ENCODE measurements around the gene CSGALNACT2.

CSGALNACT2 gene

DNA sequence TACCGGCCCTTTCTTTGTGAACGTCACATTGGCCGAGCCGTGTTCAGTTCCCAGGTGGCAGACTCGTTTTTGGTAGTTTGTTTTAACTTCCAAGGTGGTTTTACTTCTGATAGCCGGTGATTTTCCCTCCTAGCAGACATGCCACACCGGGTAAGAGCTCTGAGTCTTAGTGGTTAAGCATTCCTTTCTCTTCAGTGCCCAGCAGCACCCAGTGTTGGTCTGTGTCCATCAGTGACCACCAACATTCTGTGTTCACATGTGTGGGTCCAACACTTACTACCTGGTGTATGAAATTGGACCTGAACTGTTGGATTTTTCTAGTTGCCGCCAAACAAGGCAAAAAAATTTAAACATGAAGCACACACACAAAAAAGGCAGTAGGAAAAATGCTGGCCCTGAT is 9.9 kb upstream of the CSGALNACT2 start:
- H3K4me3 ChIP-seq (ENCODE audit: low read depth, low read length) = no peak overlapping the region
- H3K27ac ChIP-seq = no peak overlapping the region
- H3K36me3 ChIP-seq (replicated peaks) = no peaks in the 10 kb centered on the region
- TF ChIP-seq, protein P1, sequence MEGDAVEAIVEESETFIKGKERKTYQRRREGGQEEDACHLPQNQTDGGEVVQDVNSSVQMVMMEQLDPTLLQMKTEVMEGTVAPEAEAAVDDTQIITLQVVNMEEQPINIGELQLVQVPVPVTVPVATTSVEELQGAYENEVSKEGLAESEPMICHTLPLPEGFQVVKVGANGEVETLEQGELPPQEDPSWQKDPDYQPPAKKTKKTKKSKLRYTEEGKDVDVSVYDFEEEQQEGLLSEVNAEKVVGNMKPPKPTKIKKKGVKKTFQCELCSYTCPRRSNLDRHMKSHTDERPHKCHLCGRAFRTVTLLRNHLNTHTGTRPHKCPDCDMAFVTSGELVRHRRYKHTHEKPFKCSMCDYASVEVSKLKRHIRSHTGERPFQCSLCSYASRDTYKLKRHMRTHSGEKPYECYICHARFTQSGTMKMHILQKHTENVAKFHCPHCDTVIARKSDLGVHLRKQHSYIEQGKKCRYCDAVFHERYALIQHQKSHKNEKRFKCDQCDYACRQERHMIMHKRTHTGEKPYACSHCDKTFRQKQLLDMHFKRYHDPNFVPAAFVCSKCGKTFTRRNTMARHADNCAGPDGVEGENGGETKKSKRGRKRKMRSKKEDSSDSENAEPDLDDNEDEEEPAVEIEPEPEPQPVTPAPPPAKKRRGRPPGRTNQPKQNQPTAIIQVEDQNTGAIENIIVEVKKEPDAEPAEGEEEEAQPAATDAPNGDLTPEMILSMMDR (IDR thresholded peaks at IDR 0.05; ENCODE audit: low read depth, low read length, missing control alignments) = no peak
- in situ Hi-C loops (cut with HindIII; ENCODE audit: low pct_ligation_motif_present, low sequenced_read_pairs) = no loop called here
- H3K27me3 ChIP-seq (replicated peaks) = no peaks in the 10 kb centered on the region
- no peak for DNase-seq

DNA sequence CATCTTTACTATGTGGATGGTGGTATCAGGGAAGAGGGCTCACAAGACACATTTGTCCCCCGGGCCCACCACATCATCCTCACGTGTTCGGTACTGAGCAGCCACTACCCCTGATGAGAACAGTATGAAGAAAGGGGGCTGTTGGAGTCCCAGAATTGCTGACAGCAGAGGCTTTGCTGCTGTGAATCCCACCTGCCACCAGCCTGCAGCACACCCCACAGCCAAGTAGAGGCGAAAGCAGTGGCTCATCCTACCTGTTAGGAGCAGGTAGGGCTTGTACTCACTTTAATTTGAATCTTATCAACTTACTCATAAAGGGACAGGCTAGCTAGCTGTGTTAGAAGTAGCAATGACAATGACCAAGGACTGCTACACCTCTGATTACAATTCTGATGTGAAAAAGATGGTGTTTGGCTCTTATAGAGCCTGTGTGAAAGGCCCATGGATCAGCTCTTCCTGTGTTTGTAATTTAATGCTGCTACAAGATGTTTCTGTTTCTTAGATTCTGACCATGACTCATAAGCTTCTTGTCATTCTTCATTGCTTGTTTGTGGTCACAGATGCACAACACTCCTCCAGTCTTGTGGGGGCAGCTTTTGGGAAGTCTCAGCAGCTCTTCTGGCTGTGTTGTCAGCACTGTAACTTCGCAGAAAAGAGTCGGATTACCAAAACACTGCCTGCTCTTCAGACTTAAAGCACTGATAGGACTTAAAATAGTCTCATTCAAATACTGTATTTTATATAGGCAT is 9.1 kb upstream of the CSGALNACT2 start:
- TF ChIP-seq, protein P1 (IDR thresholded peaks at IDR 0.05; ENCODE audit: low read depth, low read length, missing control alignments) = peak; percentile 9
- in situ Hi-C loops (cut with HindIII; ENCODE audit: low pct_ligation_motif_present, low sequenced_read_pairs) = no loop called here
- Histone ChIP-seq H3K36me3 (replicated peaks) (no peaks in the 10 kb centered on the region), H3K4me3 (ENCODE audit: low read depth, low read length) (no peak overlapping the region), H3K27ac (peak overlapping the region; percentile 54), H3K27me3 (replicated peaks) (no peaks in the 10 kb centered on the region)
- DNase-seq = peak; percentile 92

DNA sequence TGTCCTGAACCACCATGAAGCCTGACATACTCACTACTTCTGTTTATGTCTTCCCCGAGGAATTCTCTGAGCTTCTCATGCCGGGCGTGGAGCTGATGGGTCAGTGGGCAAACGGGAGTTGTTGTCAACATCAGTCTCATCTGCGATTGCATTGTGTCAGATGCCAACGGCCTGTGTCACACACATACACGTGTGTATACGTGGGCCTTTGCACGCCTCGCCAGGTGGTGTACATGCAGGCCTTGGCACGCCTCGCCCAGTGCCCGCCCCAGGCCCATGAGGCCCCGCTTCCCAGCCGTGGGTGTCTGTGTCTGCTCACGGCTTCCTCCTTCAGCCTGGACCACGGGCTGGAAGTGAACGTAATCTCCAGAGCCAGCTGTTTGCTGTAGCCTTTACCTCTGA is 7.5 kb upstream of the CSGALNACT2 start:
- TF ChIP-seq, protein P1 (IDR thresholded peaks at IDR 0.05; ENCODE audit: low read depth, low read length, missing control alignments) = no peak
- H3K4me3 ChIP-seq (ENCODE audit: low read depth, low read length) = no peak overlapping the region
- in situ Hi-C loops (cut with HindIII; ENCODE audit: low pct_ligation_motif_present, low sequenced_read_pairs) = no loop called here
- no peak overlapping the region for H3K27ac ChIP-seq
- DNase-seq = no peak
- H3K36me3 ChIP-seq (replicated peaks) = no peaks in the 10 kb centered on the region
- H3K27me3 ChIP-seq (replicated peaks) = no peaks in the 10 kb centered on the region

DNA sequence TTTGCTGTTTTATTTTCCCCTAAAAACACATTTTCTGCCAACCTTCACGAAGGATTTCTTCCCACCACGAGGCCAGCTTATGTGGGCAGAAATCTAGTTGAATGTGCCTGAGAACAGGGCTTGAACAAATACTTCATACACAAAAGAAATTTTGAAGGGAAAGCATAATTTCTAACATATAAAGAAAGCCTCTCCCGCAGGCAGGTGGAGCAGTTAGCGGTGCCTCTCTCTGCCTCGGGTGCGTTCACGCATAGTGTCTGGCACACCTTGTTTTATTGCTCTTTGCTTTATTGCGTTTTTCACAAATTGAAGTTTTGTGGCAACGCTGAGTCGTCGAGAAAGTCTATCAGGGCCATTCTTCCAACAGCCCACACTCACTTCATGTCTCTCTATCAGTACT is 7.0 kb upstream of the CSGALNACT2 start:
- in situ Hi-C loops (cut with HindIII; ENCODE audit: low pct_ligation_motif_present, low sequenced_read_pairs) = no loop called here
- Histone ChIP-seq H3K27me3 (replicated peaks) (no peaks in the 10 kb centered on the region), H3K36me3 (replicated peaks) (no peaks in the 10 kb centered on the region), H3K27ac (no peak overlapping the region), H3K4me3 (ENCODE audit: low read depth, low read length) (no peak overlapping the region)
- no peak for DNase-seq
- TF ChIP-seq, protein P1 (IDR thresholded peaks at IDR 0.05; ENCODE audit: low read depth, low read length, missing control alignments) = no peak

DNA sequence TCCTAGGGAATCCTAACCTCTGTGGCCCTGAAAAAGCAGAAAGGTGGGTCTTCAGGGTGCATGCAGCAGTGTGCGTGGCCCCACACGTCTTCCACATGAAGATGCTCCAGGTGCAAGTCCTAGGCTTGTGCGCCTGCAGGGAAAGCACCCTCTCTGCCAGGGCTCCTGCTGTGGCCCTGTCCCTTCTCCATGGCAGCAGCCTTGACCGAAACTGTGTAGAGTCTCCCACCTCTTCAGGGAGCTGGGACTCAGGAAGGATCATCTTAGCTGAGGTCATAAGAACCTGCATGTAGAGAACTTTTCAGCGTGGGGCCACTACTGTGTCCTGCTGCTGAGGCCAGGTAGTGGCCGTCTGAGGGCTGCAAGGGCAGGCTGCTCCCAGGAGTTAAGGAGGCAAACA is 6.3 kb upstream of the CSGALNACT2 start:
- DNase-seq = no peak
- in situ Hi-C loops (cut with HindIII; ENCODE audit: low pct_ligation_motif_present, low sequenced_read_pairs) = no loop called here
- Histone ChIP-seq H3K27ac (no peak overlapping the region), H3K4me3 (ENCODE audit: low read depth, low read length) (no peak overlapping the region), H3K27me3 (replicated peaks) (no peaks in the 10 kb centered on the region), H3K36me3 (replicated peaks) (no peaks in the 10 kb centered on the region)
- TF ChIP-seq, protein P1 (IDR thresholded peaks at IDR 0.05; ENCODE audit: low read depth, low read length, missing control alignments) = no peak
